ENCODE results near the gene CACNA2D3. TPM values are rescaled to one million over a fixed set of nuclear protein-coding genes. Genes with fewer than 3 reads are reported as not detected.

Gene CACNA2D3
- total RNA-seq, 1 experiment from 2014 or later = 11.7 TPM

- DNase-seq (ENCODE audit: low read depth) = no peak
Measured at GRCh38 chr3:54845011-54845410, 722.7 kb downstream of the CACNA2D3 start.

GRCh38 chr3:54845551-54845950 lies 723.2 kb downstream of the CACNA2D3 start:
- no peak for DNase-seq (ENCODE audit: low read depth)

GRCh38 chr3:54846119-54846518 lies 723.8 kb downstream of the CACNA2D3 start:
- no peak for DNase-seq (ENCODE audit: low read depth)

- no peak for DNase-seq (ENCODE audit: low read depth)
Measured at GRCh38 chr3:54847361-54847760, 725.0 kb downstream of the CACNA2D3 start.

GRCh38 chr3:54849360-54849759 lies 727.0 kb downstream of the CACNA2D3 start:
- no peak for DNase-seq (ENCODE audit: low read depth)

- peak; percentile 58 for DNase-seq (ENCODE audit: low read depth)
Measured at GRCh38 chr3:54850484-54851018, 728.2 kb downstream of the CACNA2D3 start.

GRCh38 chr3:54853573-54854404 lies 731.4 kb downstream of the CACNA2D3 start:
- peak; percentile 81 for DNase-seq (ENCODE audit: low read depth)

GRCh38 chr3:54856271-54856670 lies 733.9 kb downstream of the CACNA2D3 start:
- no peak for DNase-seq (ENCODE audit: low read depth)

GRCh38 chr3:54857343-54857742 lies 735.0 kb downstream of the CACNA2D3 start:
- DNase-seq (ENCODE audit: low read depth) = peak; percentile 93

GRCh38 chr3:54858093-54858785 lies 735.9 kb downstream of the CACNA2D3 start:
- DNase-seq (ENCODE audit: low read depth) = no peak

- DNase-seq (ENCODE audit: low read depth) = peak; percentile 83
Measured at GRCh38 chr3:54859184-54859583, 736.8 kb downstream of the CACNA2D3 start.

GRCh38 chr3:54861248-54862067 lies 739.1 kb downstream of the CACNA2D3 start:
- DNase-seq (ENCODE audit: low read depth) = peak; percentile 82

- DNase-seq (ENCODE audit: low read depth) = peak; percentile 94
Measured at GRCh38 chr3:54862526-54862925, 740.2 kb downstream of the CACNA2D3 start.

GRCh38 chr3:54863366-54863765 lies 741.0 kb downstream of the CACNA2D3 start:
- DNase-seq (ENCODE audit: low read depth) = peak; percentile 90

- peak; percentile 88 for DNase-seq (ENCODE audit: low read depth)
Measured at GRCh38 chr3:54863786-54864185, 741.4 kb downstream of the CACNA2D3 start.

GRCh38 chr3:54865316-54865715 lies 743.0 kb downstream of the CACNA2D3 start:
- DNase-seq (ENCODE audit: low read depth) = no peak

- DNase-seq (ENCODE audit: low read depth) = peak; percentile 83
Measured at GRCh38 chr3:54866251-54866650, 743.9 kb downstream of the CACNA2D3 start.

- peak; percentile 99 for DNase-seq (ENCODE audit: low read depth)
Measured at GRCh38 chr3:54870423-54870822, 748.1 kb downstream of the CACNA2D3 start.

- no peak for DNase-seq (ENCODE audit: low read depth)
Measured at GRCh38 chr3:54871867-54872266, 749.5 kb downstream of the CACNA2D3 start.

GRCh38 chr3:54873059-54874010 lies 751.0 kb downstream of the CACNA2D3 start:
- peak; percentile 68 for DNase-seq (ENCODE audit: low read depth)

All from RPMI7951 (cell line).